Keratinocyte (primary cell): Measurements from ENCODE around the gene SPTBN4. TPM values are rescaled to one million over a fixed set of nuclear protein-coding genes. Genes with fewer than 3 reads are reported as not detected.
A peak's percentile ranks its signal among the peaks of the same experiment; 100 is the strongest.

Experiments
- DNase-seq: peaks from one replicate; pipeline ENCODE4 v3.0.0-alpha.2; 2011; ENCODE audit warnings: low read depth, missing footprints, low spot score
- FAIRE-seq: peaks from 2 replicates; lab custom pipeline; 2011; peaks lifted over from hg19 to GRCh38; lab: Jason Lieb, UNC
- H2AFZ ChIP-seq: 2 replicates; pipeline ENCODE4 v1.6.0; 2012; ENCODE audit warnings: low read length, control low read depth, inconsistent platforms; ENCODE audit not compliant: control insufficient read depth
- H3K27ac ChIP-seq: 2 replicates; pipeline ENCODE4 v1.5.1; 2011; ENCODE audit warnings: low read length; ENCODE audit not compliant: control insufficient read depth, insufficient read depth
- H3K27me3 ChIP-seq: 3 replicates; pipeline ENCODE4 v1.6.0; 2011; ENCODE audit warnings: low read length; ENCODE audit not compliant: control insufficient read depth, insufficient read depth; ENCODE audit errors: extremely low read depth
- H3K36me3 ChIP-seq, 2 experiments: 2 replicates in 1 of 2; 3 replicates in 1 of 2; pipeline ENCODE4 v1.5.1; 2011; ENCODE audit warnings: low read length in 2 of 2, mild to moderate bottlenecking in 1 of 2; ENCODE audit not compliant: control insufficient read depth in 2 of 2, insufficient read depth in 2 of 2; ENCODE audit errors: extremely low read depth in 1 of 2
- H3K4me1 ChIP-seq: 3 replicates; pipeline ENCODE4 v1.5.1; 2011; ENCODE audit warnings: low read length; ENCODE audit not compliant: control insufficient read depth, insufficient read depth; ENCODE audit errors: extremely low read depth
- H3K4me2 ChIP-seq: 3 replicates; pipeline ENCODE4 v1.6.0; 2011; ENCODE audit warnings: low read depth, low read length; ENCODE audit not compliant: control insufficient read depth, insufficient read depth; ENCODE audit errors: extremely low read depth
- H3K4me3 ChIP-seq, 3 experiments: fragments of 200-600 bp in 1 of 3; sonication (generic) in 1 of 3; 2 replicates in 2 of 3; 3 replicates in 1 of 3; pipeline ENCODE4 v1.5.1; 2011 to 2016; ENCODE audit warnings: low read length in 3 of 3, mild to moderate bottlenecking in 3 of 3, control low read depth in 2 of 3, inconsistent platforms in 1 of 3, low read depth in 1 of 3, mixed read lengths in 1 of 3, mixed run types in 1 of 3, moderate library complexity in 1 of 3; ENCODE audit not compliant: control insufficient read depth in 2 of 3, insufficient read depth in 2 of 3; ENCODE audit errors: extremely low read depth in 1 of 3
- H3K79me2 ChIP-seq: 2 replicates; pipeline ENCODE4 v1.6.0; 2012; ENCODE audit warnings: low read length; ENCODE audit not compliant: control insufficient read depth, insufficient read depth
- H3K9ac ChIP-seq: 3 replicates; pipeline ENCODE4 v1.6.0; 2011; ENCODE audit warnings: low read length; ENCODE audit not compliant: control insufficient read depth, insufficient read depth; ENCODE audit errors: extremely low read depth
- H3K9me1 ChIP-seq: 3 replicates; pipeline ENCODE4 v1.6.0; 2011; ENCODE audit warnings: low read length; ENCODE audit not compliant: control insufficient read depth, insufficient read depth; ENCODE audit errors: extremely low read depth
- H3K9me3 ChIP-seq: 2 replicates; pipeline ENCODE4 v1.5.1; 2012; ENCODE audit warnings: low read depth, low read length; ENCODE audit not compliant: control insufficient read depth
- H4K20me1 ChIP-seq: 3 replicates; pipeline ENCODE4 v1.6.0; 2011; ENCODE audit warnings: low read length; ENCODE audit not compliant: control insufficient read depth, insufficient read depth; ENCODE audit errors: extremely low read depth
- EZH2 ChIP-seq: IDR thresholded peaks from one replicate; pipeline ENCODE4 v1.6.1; 2012; ENCODE audit warnings: inconsistent platforms, mild to moderate bottlenecking, low read length, moderate library complexity
- dilution Hi-C: fragments of 300-500 bp; cut with MboI; formaldehyde crosslinking; loops from one replicate; pipeline ENCODE4 v1.7.0; 2020; ENCODE audit warnings: low sequenced_read_pairs; ENCODE audit not compliant: extremely low pct_ligation_motif_present
- polyA plus RNA-seq, 5 experiments: library from polyadenylated mRNA; depleted of rRNA in 3 of 5; stranded (reverse) in 3 of 5; stranded (forward) in 1 of 5; unstranded in 1 of 5; fragments of >200 nt; gene quantifications; 1 replicate in 1 of 5; 2 replicates in 3 of 5; 3 replicates in 1 of 5; pipeline versions ENCODE4 v1.2.1 to v1.2.3, GENCODE V29; 2011 to 2012; ENCODE audit warnings: missing spikeins in 2 of 5, low read depth in 1 of 5, low replicate concordance in 1 of 5
- TF ChIP-seq, protein P1 (sequence below), 3 experiments: IDR thresholded peaks in 1 of 3; conservative IDR thresholded peaks in 1 of 3; optimal IDR thresholded peaks in 1 of 3; 2 replicates in 2 of 3; 3 replicates in 1 of 3; pipeline versions ENCODE3 to v1.5.1; 2011; ENCODE audit warnings: low read length in 3 of 3, mild to moderate bottlenecking in 3 of 3, moderate library complexity in 2 of 3, control low read depth in 1 of 3, inconsistent platforms in 1 of 3; ENCODE audit not compliant: insufficient read depth in 2 of 3; ENCODE audit errors: extremely low read depth in 1 of 3

Gene SPTBN4
- polyA plus RNA-seq, 1 donor (not counting 4 experiments of a cell fraction or from before 2014, with no cell fraction given) = 0.17 TPM

DNA sequence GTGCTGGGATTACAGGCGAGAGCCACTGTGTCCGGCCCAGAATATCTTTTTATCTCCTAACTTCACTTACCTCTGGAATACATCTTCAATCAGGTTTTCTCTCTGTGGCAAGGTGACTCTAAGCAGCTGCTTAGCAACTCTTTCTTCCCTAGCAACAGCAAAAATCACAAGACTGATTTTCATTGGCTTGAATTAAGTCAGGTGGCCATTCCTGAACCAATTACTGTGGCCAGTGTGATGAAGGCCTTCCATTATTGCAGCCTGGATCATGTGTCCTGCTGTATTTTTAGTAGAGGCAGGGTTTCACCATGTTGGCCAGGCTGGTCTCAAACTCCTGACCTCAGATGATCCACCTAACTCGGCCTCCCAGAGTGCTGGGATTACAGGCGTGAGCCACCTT lies 125.4 kb downstream of the SPTBN4 start:
- no peak overlapping the region for H3K27ac ChIP-seq
- H3K4me1 ChIP-seq = peaks cover 11% of the 10 kb centered on the region
- H3K9me1 ChIP-seq = no peaks in the 10 kb centered on the region
- no peak overlapping the region for H3K4me2 ChIP-seq
- no peak overlapping the region for H2AFZ ChIP-seq
- DNase-seq = no peak
- no peaks in the 10 kb centered on the region for H3K79me2 ChIP-seq
- no peaks in the 10 kb centered on the region for H3K36me3 ChIP-seq
- no peaks in the 10 kb centered on the region for H4K20me1 ChIP-seq
- FAIRE-seq = peak; percentile 9
- H3K27me3 ChIP-seq = peaks cover 7% of the 10 kb centered on the region
- dilution Hi-C loops = no loop called here
- no peaks in the 10 kb centered on the region for H3K9me3 ChIP-seq
- H3K4me3 ChIP-seq = no peak overlapping the region
- no peak for TF ChIP-seq EZH2
- TF ChIP-seq, protein P1, sequence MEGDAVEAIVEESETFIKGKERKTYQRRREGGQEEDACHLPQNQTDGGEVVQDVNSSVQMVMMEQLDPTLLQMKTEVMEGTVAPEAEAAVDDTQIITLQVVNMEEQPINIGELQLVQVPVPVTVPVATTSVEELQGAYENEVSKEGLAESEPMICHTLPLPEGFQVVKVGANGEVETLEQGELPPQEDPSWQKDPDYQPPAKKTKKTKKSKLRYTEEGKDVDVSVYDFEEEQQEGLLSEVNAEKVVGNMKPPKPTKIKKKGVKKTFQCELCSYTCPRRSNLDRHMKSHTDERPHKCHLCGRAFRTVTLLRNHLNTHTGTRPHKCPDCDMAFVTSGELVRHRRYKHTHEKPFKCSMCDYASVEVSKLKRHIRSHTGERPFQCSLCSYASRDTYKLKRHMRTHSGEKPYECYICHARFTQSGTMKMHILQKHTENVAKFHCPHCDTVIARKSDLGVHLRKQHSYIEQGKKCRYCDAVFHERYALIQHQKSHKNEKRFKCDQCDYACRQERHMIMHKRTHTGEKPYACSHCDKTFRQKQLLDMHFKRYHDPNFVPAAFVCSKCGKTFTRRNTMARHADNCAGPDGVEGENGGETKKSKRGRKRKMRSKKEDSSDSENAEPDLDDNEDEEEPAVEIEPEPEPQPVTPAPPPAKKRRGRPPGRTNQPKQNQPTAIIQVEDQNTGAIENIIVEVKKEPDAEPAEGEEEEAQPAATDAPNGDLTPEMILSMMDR (optimal IDR thresholded peaks at IDR 0.05 in 1 of 3, IDR thresholded peaks at IDR 0.05 in 1 of 3, conservative IDR thresholded peaks at IDR 0.05 in 1 of 3; ENCODE audit: extremely low read depth in 1 of 3, insufficient read depth in 2 of 3, low read length in 3 of 3) = no peak
- H3K9ac ChIP-seq = no peak overlapping the region

DNA sequence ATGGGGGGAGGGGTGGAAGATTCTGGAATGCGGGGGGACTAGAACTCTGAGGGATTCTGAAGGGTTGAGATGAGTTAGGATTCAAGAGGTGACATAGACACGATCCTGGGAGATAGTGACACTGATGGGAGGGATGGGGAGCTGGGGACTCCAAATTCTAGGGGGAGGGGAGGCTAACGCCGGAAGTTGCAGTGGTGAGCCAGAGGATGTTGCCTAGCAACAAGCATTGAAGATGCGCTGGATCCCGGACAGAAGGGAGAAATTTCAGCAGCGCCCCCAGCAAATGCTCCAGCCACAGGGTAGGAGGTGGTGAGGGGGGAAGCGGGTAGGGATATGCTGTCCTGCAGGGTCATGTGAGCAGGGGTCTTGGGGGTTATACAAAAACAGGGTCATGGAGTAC lies 127.5 kb downstream of the SPTBN4 start:
- TF ChIP-seq, protein P1 (optimal IDR thresholded peaks at IDR 0.05 in 1 of 3, IDR thresholded peaks at IDR 0.05 in 1 of 3, conservative IDR thresholded peaks at IDR 0.05 in 1 of 3; ENCODE audit: extremely low read depth in 1 of 3, insufficient read depth in 2 of 3, low read length in 3 of 3) = no peak
- no peak for TF ChIP-seq EZH2
- no peak overlapping the region for H3K4me2 ChIP-seq
- H3K27me3 ChIP-seq = peaks cover 25% of the 10 kb centered on the region
- no peaks in the 10 kb centered on the region for H3K79me2 ChIP-seq
- no peaks in the 10 kb centered on the region for H3K9me3 ChIP-seq
- H3K9me1 ChIP-seq = no peaks in the 10 kb centered on the region
- FAIRE-seq (no peak), DNase-seq (no peak)
- no peak overlapping the region for H3K4me3 ChIP-seq
- no peaks in the 10 kb centered on the region for H4K20me1 ChIP-seq
- H3K36me3 ChIP-seq = no peaks in the 10 kb centered on the region
- no peak overlapping the region for H3K27ac ChIP-seq
- peaks cover 8% of the 10 kb centered on the region for H3K4me1 ChIP-seq
- H3K9ac ChIP-seq = no peak overlapping the region
- dilution Hi-C loops = no loop called here
- H2AFZ ChIP-seq = no peak overlapping the region
